GM12878 (cell line): ENCODE data around the gene IGF1R. TPM values are rescaled to one million over a fixed set of nuclear protein-coding genes. Genes with fewer than 3 reads are reported as not detected.

Experiments used
- ATAC-seq: fragments of 200-7000 bp; cut with Tn5 transposase; 3 replicates; pipeline ENCODE4 v1.9.1; 2020; ENCODE audit warnings: mild to moderate bottlenecking, moderate library complexity
- BruUV-seq: library from RNA; stranded (reverse); fragments of 400-500 nt; replicated peaks from 2 replicates; lab custom pipeline; 2021; lab: Mats Ljungman, UMichigan
- CTCF ChIA-PET: fragments of 300-600 bp; sonication (Branson Sonifier 250); formaldehyde crosslinking; extraction: SDS; loops from one replicate; lab custom pipeline; 2021; ENCODE audit warnings: inconsistent platforms; lab: Yijun Ruan, JAX
- POLR2A ChIA-PET: fragments of 350-600 bp; formaldehyde crosslinking; extraction: SDS; loops from one replicate; lab custom pipeline; 2021; ENCODE audit warnings: inconsistent platforms; lab: Charles Lee
- RAD21 ChIA-PET: fragments of 300-600 bp; sonication (Branson Sonifier 250); formaldehyde crosslinking; loops from one replicate; lab custom pipeline; 2023; ENCODE audit warnings: antibody characterized with exemption; ENCODE audit not compliant: unreplicated experiment; lab: Charles Lee
- SMC1A ChIA-PET: fragments of 300-600 bp; sonication (Branson Sonifier 250); formaldehyde crosslinking; loops from one replicate; lab custom pipeline; 2023; ENCODE audit not compliant: unreplicated experiment, uncharacterized antibody; lab: Charles Lee
- DNase-seq: peaks from one replicate; pipeline ENCODE4 v3.0.0-alpha.2; 2011; ENCODE audit warnings: low read depth, low spot score
- FAIRE-seq: peaks from 3 replicates; lab custom pipeline; 2011; peaks lifted over from hg19 to GRCh38; lab: Jason Lieb, UNC
- H2AFZ ChIP-seq: 2 replicates; pipeline ENCODE4 v1.6.0; 2011; ENCODE audit warnings: low read depth, low read length, control low read depth; ENCODE audit not compliant: control insufficient read depth
- H3K27ac ChIP-seq: 2 replicates; pipeline ENCODE4 v1.5.1; 2011; ENCODE audit warnings: control low read depth; ENCODE audit not compliant: control insufficient read depth, insufficient read depth
- H3K27me3 ChIP-seq, 2 experiments: replicated peaks in 1 of 2; 2 replicates each; pipeline versions ENCODE4 v1.6.0 to v1.6.1; 2011; ENCODE audit warnings: low read length in 1 of 2; ENCODE audit not compliant: control insufficient read depth in 2 of 2, insufficient read depth in 2 of 2
- H3K36me3 ChIP-seq, 2 experiments: 2 replicates each; pipeline ENCODE4 v1.5.1; 2011; ENCODE audit warnings: low read length in 1 of 2; ENCODE audit not compliant: control insufficient read depth in 2 of 2, insufficient read depth in 2 of 2
- H3K4me1 ChIP-seq: 2 replicates; pipeline ENCODE4 v1.6.1; 2011; ENCODE audit warnings: mild to moderate bottlenecking, low read length, moderate library complexity, mixed read lengths; ENCODE audit not compliant: control insufficient read depth, insufficient read depth
- H3K4me2 ChIP-seq: 2 replicates; pipeline ENCODE4 v1.6.0; 2011; ENCODE audit warnings: control low read depth; ENCODE audit not compliant: control insufficient read depth, insufficient read depth
- H3K4me3 ChIP-seq: fragments of 200-600 bp; sonication (generic); 2 replicates; pipeline ENCODE4 v1.5.1; 2016
- H3K79me2 ChIP-seq: 2 replicates; pipeline ENCODE4 v1.6.0; 2011; ENCODE audit warnings: low read length; ENCODE audit not compliant: control insufficient read depth, insufficient read depth
- H3K9ac ChIP-seq: 2 replicates; pipeline ENCODE4 v1.8.0; 2011; ENCODE audit warnings: low read length, control low read depth, mixed read lengths; ENCODE audit not compliant: control insufficient read depth, insufficient read depth
- H3K9me3 ChIP-seq: replicated peaks from 3 replicates; pipeline ENCODE4 v1.5.1; 2011; ENCODE audit warnings: mild to moderate bottlenecking, low read length; ENCODE audit not compliant: control insufficient read depth, insufficient read depth
- H4K20me1 ChIP-seq: 2 replicates; pipeline ENCODE4 v1.6.0; 2011; ENCODE audit not compliant: control insufficient read depth, insufficient read depth
- CREB1 ChIP-seq: IDR thresholded peaks from 2 replicates; pipeline ENCODE4 v1.6.1; 2012; ENCODE audit warnings: low read depth, mild to moderate bottlenecking, inconsistent platforms
- EGR1 ChIP-seq, 2 experiments: IDR thresholded peaks; 1 replicate in 1 of 2; 2 replicates in 1 of 2; pipeline ENCODE4 v1.6.1; 2011 to 2012; ENCODE audit warnings: low read depth in 2 of 2, low read length in 2 of 2, borderline replicate concordance in 1 of 2, mild to moderate bottlenecking in 1 of 2, moderate library complexity in 1 of 2
- IKZF1 ChIP-seq: fragments of 450-650 bp; conservative IDR thresholded peaks from 2 replicates; pipeline ENCODE4 v1.6.1; 2017; ENCODE audit warnings: antibody characterized with exemption, mild to moderate bottlenecking
- IKZF2 ChIP-seq, 2 experiments: fragments of 450-650 bp; IDR thresholded peaks; 2 replicates each; pipeline ENCODE4 v1.6.1; 2017; ENCODE audit warnings: mild to moderate bottlenecking in 2 of 2, moderate library complexity in 2 of 2
- IRF4 ChIP-seq: IDR thresholded peaks from 2 replicates; pipeline ENCODE4 v1.6.1; 2011; ENCODE audit warnings: low read depth, low read length
- LARP7 ChIP-seq: fragments of 450-650 bp; IDR thresholded peaks from 2 replicates; pipeline ENCODE4 v1.6.1; 2017; ENCODE audit warnings: mild to moderate bottlenecking
- MTA2 ChIP-seq: fragments of 450-650 bp; IDR thresholded peaks from 2 replicates; pipeline ENCODE4 v1.6.1; 2016; ENCODE audit warnings: low read depth, mild to moderate bottlenecking, moderate library complexity
- MXI1 ChIP-seq: fragments of 150-350 bp; IDR thresholded peaks from 2 replicates; pipeline ENCODE4 v1.6.1; 2011; ENCODE audit warnings: low read depth, mild to moderate bottlenecking, inconsistent platforms, low read length, improper control_type of control experiment
- NR2F1 ChIP-seq: fragments of 450-650 bp; conservative IDR thresholded peaks from 2 replicates; pipeline ENCODE4 v1.6.1; 2017; ENCODE audit warnings: mild to moderate bottlenecking
- PML ChIP-seq: IDR thresholded peaks from 2 replicates; pipeline ENCODE4 v1.6.1; 2012; ENCODE audit warnings: low read length, inconsistent platforms
- RAD21 ChIP-seq: IDR thresholded peaks from 2 replicates; pipeline ENCODE4 v1.6.1; 2011; ENCODE audit warnings: mild to moderate bottlenecking, low read depth, low read length, moderate library complexity; ENCODE audit not compliant: insufficient read depth
- RCOR1 ChIP-seq: conservative IDR thresholded peaks from 2 replicates; pipeline ENCODE4 v1.6.1; 2012; ENCODE audit warnings: low read depth, low read length, improper control_type of control experiment
- SIX5 ChIP-seq: IDR thresholded peaks from 2 replicates; pipeline ENCODE4 v1.6.1; 2011; ENCODE audit warnings: mild to moderate bottlenecking, low read depth, low read length, moderate library complexity; ENCODE audit not compliant: severe bottlenecking
- SKIL ChIP-seq: fragments of 450-650 bp; IDR thresholded peaks from 2 replicates; pipeline ENCODE4 v1.6.1; 2017; ENCODE audit warnings: mild to moderate bottlenecking, low read depth, inconsistent platforms; ENCODE audit not compliant: poor library complexity, severe bottlenecking
- SMARCA5 ChIP-seq: fragments of 450-650 bp; IDR thresholded peaks from 2 replicates; pipeline ENCODE4 v1.6.1; 2017; ENCODE audit warnings: mild to moderate bottlenecking
- SMC3 ChIP-seq: IDR thresholded peaks from 2 replicates; pipeline ENCODE4 v1.6.1; 2011; ENCODE audit warnings: low read length, improper control_type of control experiment, borderline replicate concordance
- SRF ChIP-seq, 2 experiments: IDR thresholded peaks; 2 replicates each; pipeline ENCODE4 v1.6.1; 2011; ENCODE audit warnings: low read depth in 2 of 2, low read length in 2 of 2, mild to moderate bottlenecking in 1 of 2, moderate library complexity in 1 of 2
- STAT1 ChIP-seq: fragments of 450-650 bp; conservative IDR thresholded peaks from 2 replicates; pipeline ENCODE4 v1.6.1; 2014; ENCODE audit warnings: antibody characterized with exemption, mild to moderate bottlenecking
- TCF7 ChIP-seq: IDR thresholded peaks from 2 replicates; pipeline ENCODE4 v1.6.1; 2014; ENCODE audit warnings: antibody characterized with exemption, borderline replicate concordance
- USF2 ChIP-seq: IDR thresholded peaks from 2 replicates; pipeline ENCODE4 v1.6.1; 2011; ENCODE audit warnings: low read depth, low read length, improper control_type of control experiment, borderline replicate concordance
- ZNF384 ChIP-seq: IDR thresholded peaks from 2 replicates; pipeline ENCODE4 v1.6.1; 2012; ENCODE audit warnings: low read depth, mild to moderate bottlenecking, low read length, improper control_type of control experiment, borderline replicate concordance
- WGBS: methylation state at CpG from one replicate; pipeline ENCODE4 v1.1.6; 2016; ENCODE audit warnings: low lambda C conversion rate; ENCODE audit not compliant: insufficient replicate concordance, insufficient coverage; ENCODE audit errors: missing lambda C conversion rate; 5-methylcytosine and 5-hydroxymethylcytosine counted together
- in situ Hi-C: fragments of 300-500 bp; cut with MboI; formaldehyde crosslinking; loops from 9 replicates; pipeline ENCODE4 v1.14.3; 2018; ENCODE audit warnings: mixed read lengths
- intact Hi-C: fragments of 100-400 bp; cut with micrococcal nuclease; formaldehyde crosslinking; loops from one replicate; pipeline ENCODE4 v1.14.2; 2022; ENCODE audit not compliant: unreplicated experiment
- polyA plus RNA-seq, 11 experiments: library from polyadenylated mRNA; depleted of rRNA in 4 of 11; unstranded in 6 of 11; stranded (reverse) in 5 of 11; fragments of >200 nt; fragmentation: Nextera tagmentation in 4 of 11; fragmentation: Illumina TruSeq in 1 of 11; extraction: Ambion mirVana in 4 of 11; extraction: Trizol in 1 of 11; gene quantifications; 1 replicate in 1 of 11; 2 replicates in 10 of 11; pipeline versions ENCODE4 v1.2.1 to v1.2.3, GENCODE V29; 2011 to 2016; ENCODE audit warnings: inconsistent platforms in 2 of 11, missing spikeins in 2 of 11, low read depth in 1 of 11
- total RNA-seq, 4 experiments: library from RNA; depleted of rRNA in 3 of 4; stranded (reverse); fragments of >200 nt in 3 of 4; fragmentation: Illumina TruSeq in 1 of 4; extraction: Trizol in 1 of 4; gene quantifications; 2 replicates each; pipeline versions ENCODE4 v1.2.1 to v1.2.3, GENCODE V29; 2013 to 2021
- TF ChIP-seq, protein P1 (sequence below): fragments of 450-650 bp; IDR thresholded peaks from 2 replicates; pipeline ENCODE4 v1.6.1; 2014; ENCODE audit warnings: mild to moderate bottlenecking

IGF1R gene
- total and polyA plus RNA-seq, 10 of the 15 experiments (the other 5 are each of a cell fraction or from before 2014, with no cell fraction given), result 0.03 to 2.7 (median 0.66) TPM

DNA sequence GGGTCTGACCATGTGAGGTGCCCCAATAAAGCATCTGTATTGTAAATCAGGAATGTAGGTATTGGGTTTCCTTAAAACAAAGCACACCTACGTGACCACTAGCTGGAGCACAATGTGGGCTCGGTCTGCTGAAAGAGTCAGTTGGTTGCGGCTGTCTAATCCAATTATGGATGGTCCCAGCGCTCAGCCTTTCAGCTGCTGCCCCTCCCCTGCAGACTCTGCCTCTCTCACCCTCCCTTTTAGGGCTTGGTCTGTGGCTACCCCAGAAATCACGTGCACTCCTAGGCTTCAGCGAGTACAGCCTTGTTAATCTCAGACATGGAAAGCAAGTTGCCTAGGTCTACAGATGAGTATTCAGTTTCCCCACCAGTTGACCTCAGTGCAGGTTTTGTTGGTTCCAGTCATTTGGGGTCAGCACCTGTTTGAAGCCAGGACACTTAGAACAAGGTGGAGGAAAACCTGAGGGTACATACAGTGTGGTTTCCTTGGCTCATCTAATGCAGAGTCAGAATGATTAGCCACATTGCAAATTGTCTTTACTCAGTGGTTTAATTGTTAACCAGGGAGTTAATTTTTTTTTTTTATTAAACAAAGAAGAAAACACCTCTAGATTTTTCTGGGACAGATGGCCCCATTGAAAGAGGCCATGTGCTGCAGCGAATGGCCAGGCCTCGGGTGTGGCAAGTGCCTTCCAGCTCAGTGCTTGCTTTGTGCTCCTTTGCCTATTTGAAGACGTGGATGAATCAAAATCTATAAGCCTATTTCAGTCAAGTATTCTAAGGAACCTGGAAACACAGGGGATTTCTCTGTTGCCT is 137.7 kb downstream of the IGF1R start:
- ATAC-seq (peak; percentile 88), FAIRE-seq (peak; percentile 78), DNase-seq (peak; percentile 23)
- Histone ChIP-seq H3K4me2 (no peak overlapping the region), H3K9ac (no peak overlapping the region), H3K27ac (no peak overlapping the region), H3K4me1 (no peaks in the 10 kb centered on the region), H2AFZ (no peak overlapping the region), H3K79me2 (no peaks in the 10 kb centered on the region), H4K20me1 (no peaks in the 10 kb centered on the region), H3K9me3 (no peaks in the 10 kb centered on the region), H3K27me3 (no peaks in the 10 kb centered on the region), H3K36me3 (no peaks in the 10 kb centered on the region), H3K4me3 (no peak overlapping the region)
- CTCF ChIA-PET, result interaction anchor here (1.2 kb wide), 1 partner anchor 58 kb away, joined by 3 read pairs; no protein-coding TSS in a partner anchor
- SMC1A ChIA-PET, result no interaction called here
- POLR2A ChIA-PET, result no interaction called here
- intact Hi-C loops (no loop called here), in situ Hi-C loops (no loop called here)
- WGBS, result 25% methylated on average over 9 of the region's 9 CpGs
- no TSS peak for BruUV-seq
- RAD21 ChIA-PET, result no interaction called here
- TF ChIP-seq MXI1, result no peak
- no peak for TF ChIP-seq SMARCA5
- 0 out of 2 replicates have a peak, but pooled peaks have one; percentile 42 for TF ChIP-seq MTA2
- peak; percentile 17; the same call in 1 of the 2 replicates for TF ChIP-seq ZNF384
- no peak for TF ChIP-seq EGR1 (IDR thresholded peaks at IDR 0.05; ENCODE audit: borderline replicate concordance in 1 of 2, low read depth in 2 of 2, low read length in 2 of 2)
- TF ChIP-seq LARP7, result no peak
- TF ChIP-seq STAT1, result no peak
- peak; percentile 86 for TF ChIP-seq NR2F1
- TF ChIP-seq RCOR1, result no peak
- no peak for TF ChIP-seq IRF4
- peak; percentile 40 for TF ChIP-seq IKZF1
- TF ChIP-seq TCF7, result no peak
- TF ChIP-seq IKZF2 (IDR thresholded peaks at IDR 0.05), result peak; percentile 36 to 69; a peak in 3 of 4 replicates
- TF ChIP-seq SMC3, result no peak
- no peak for TF ChIP-seq CREB1
- no peak for TF ChIP-seq SKIL
- no peak for TF ChIP-seq SRF (IDR thresholded peaks at IDR 0.05; ENCODE audit: low read depth in 2 of 2, low read length in 2 of 2)
- no peak for TF ChIP-seq PML
- TF ChIP-seq SIX5, result no peak
- no peak; the same call in 1 of the 2 replicates for TF ChIP-seq USF2
- TF ChIP-seq, protein P1, sequence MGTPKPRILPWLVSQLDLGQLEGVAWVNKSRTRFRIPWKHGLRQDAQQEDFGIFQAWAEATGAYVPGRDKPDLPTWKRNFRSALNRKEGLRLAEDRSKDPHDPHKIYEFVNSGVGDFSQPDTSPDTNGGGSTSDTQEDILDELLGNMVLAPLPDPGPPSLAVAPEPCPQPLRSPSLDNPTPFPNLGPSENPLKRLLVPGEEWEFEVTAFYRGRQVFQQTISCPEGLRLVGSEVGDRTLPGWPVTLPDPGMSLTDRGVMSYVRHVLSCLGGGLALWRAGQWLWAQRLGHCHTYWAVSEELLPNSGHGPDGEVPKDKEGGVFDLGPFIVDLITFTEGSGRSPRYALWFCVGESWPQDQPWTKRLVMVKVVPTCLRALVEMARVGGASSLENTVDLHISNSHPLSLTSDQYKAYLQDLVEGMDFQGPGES, result no peak
- no peak for TF ChIP-seq RAD21
